H9 (cell line): ENCODE data around the gene DNAJB6. TPM values are rescaled to one million over a fixed set of nuclear protein-coding genes. Genes with fewer than 3 reads are reported as not detected.
"Not testable (repeated sequence)": the region's sequence is repeated elsewhere in the genome, so short reads cannot be mapped to it uniquely, and the experiment has no call there.

Experiments used
- DNase-seq: peaks from one replicate; pipeline ENCODE4 v3.0.0-alpha.2; 2017
- H2AFZ ChIP-seq: one replicate; pipeline ENCODE4 v1.6.1; 2013; ENCODE audit warnings: mild to moderate bottlenecking, low read length, control low read depth, moderate library complexity
- H2AK5ac ChIP-seq: 2 replicates; pipeline ENCODE4 v1.6.1; 2013; ENCODE audit warnings: low read length, control low read depth, mixed read lengths; ENCODE audit not compliant: insufficient read length
- H2BK120ac ChIP-seq: one replicate; pipeline ENCODE4 v1.6.1; 2013; ENCODE audit warnings: low read depth, mild to moderate bottlenecking, low read length, control low read depth, inconsistent platforms; ENCODE audit not compliant: poor library complexity, severe bottlenecking
- H2BK12ac ChIP-seq: 2 replicates; pipeline ENCODE4 v1.6.1; 2013; ENCODE audit warnings: low read length, control low read depth, mixed read lengths, low read depth; ENCODE audit not compliant: insufficient read length
- H2BK15ac ChIP-seq: 2 replicates; pipeline ENCODE4 v1.6.1; 2013; ENCODE audit warnings: low read depth, low read length, control low read depth
- H2BK20ac ChIP-seq: one replicate; pipeline ENCODE4 v1.6.1; 2013; ENCODE audit warnings: low read depth, mild to moderate bottlenecking, low read length, control low read depth, inconsistent platforms; ENCODE audit not compliant: poor library complexity, severe bottlenecking
- H2BK5ac ChIP-seq: 2 replicates; pipeline ENCODE4 v1.6.1; 2013; ENCODE audit warnings: low read length, control low read depth, mixed read lengths; ENCODE audit not compliant: insufficient read length
- H3K14ac ChIP-seq: 2 replicates; pipeline ENCODE4 v1.6.1; 2013; ENCODE audit warnings: low read length, control low read depth; ENCODE audit not compliant: insufficient read depth
- H3K18ac ChIP-seq: 2 replicates; pipeline ENCODE4 v1.6.1; 2013; ENCODE audit warnings: low read depth, mild to moderate bottlenecking, mixed read lengths, low read length, control low read depth; ENCODE audit not compliant: insufficient read length
- H3K23ac ChIP-seq: 2 replicates; pipeline ENCODE4 v1.6.1; 2013; ENCODE audit warnings: low read length, control low read depth, mixed read lengths, low read depth; ENCODE audit not compliant: insufficient read length
- H3K23me2 ChIP-seq: 2 replicates; pipeline ENCODE4 v1.6.1; 2013; ENCODE audit warnings: low read depth, mild to moderate bottlenecking, mixed read lengths, low read length, control low read depth; ENCODE audit not compliant: insufficient read length, poor library complexity, severe bottlenecking
- H3K27ac ChIP-seq: 2 replicates; pipeline ENCODE4 v1.5.1; 2013; ENCODE audit warnings: low read length, control low read depth, mixed read lengths, low read depth; ENCODE audit not compliant: insufficient read length
- H3K27me3 ChIP-seq: 2 replicates; pipeline ENCODE4 v1.6.1; 2013; ENCODE audit warnings: low read length, control low read depth, inconsistent platforms; ENCODE audit not compliant: insufficient read depth
- H3K4ac ChIP-seq: 2 replicates; pipeline ENCODE4 v1.6.1; 2013; ENCODE audit warnings: low read depth, mild to moderate bottlenecking, control low read depth, inconsistent platforms, low read length, moderate library complexity
- H3K4me1 ChIP-seq: 2 replicates; pipeline ENCODE4 v1.6.1; 2013; ENCODE audit warnings: low read length, control low read depth, inconsistent platforms; ENCODE audit not compliant: insufficient read depth
- H3K4me2 ChIP-seq: 2 replicates; pipeline ENCODE4 v1.6.1; 2013; ENCODE audit warnings: low read length, control low read depth, mixed read lengths; ENCODE audit not compliant: insufficient read length, insufficient read depth
- H3K56ac ChIP-seq: 2 replicates; pipeline ENCODE4 v1.6.1; 2013; ENCODE audit warnings: low read depth, mild to moderate bottlenecking, mixed read lengths, low read length, control low read depth; ENCODE audit not compliant: insufficient read length
- H3K79me1 ChIP-seq: 2 replicates; pipeline ENCODE4 v1.6.1; 2013; ENCODE audit warnings: low read depth, mild to moderate bottlenecking, moderate library complexity, low read length, control low read depth, inconsistent platforms; ENCODE audit not compliant: insufficient read depth, poor library complexity, severe bottlenecking
- H3K79me2 ChIP-seq: 2 replicates; pipeline ENCODE4 v1.6.1; 2013; ENCODE audit warnings: low read length, control low read depth, inconsistent platforms; ENCODE audit not compliant: insufficient read depth
- H3K9ac ChIP-seq: 2 replicates; pipeline ENCODE4 v1.6.1; 2013; ENCODE audit warnings: low read length, control low read depth, mixed read lengths; ENCODE audit not compliant: insufficient read length; ENCODE audit errors: extremely low read depth
- H3K9me3 ChIP-seq: one replicate; pipeline ENCODE4 v1.6.1; 2013; ENCODE audit warnings: low read depth, low read length, inconsistent platforms; ENCODE audit not compliant: control insufficient read depth
- H3T11ph ChIP-seq: one replicate; pipeline ENCODE4 v1.6.1; 2013; ENCODE audit warnings: mild to moderate bottlenecking, low read length, control low read depth, inconsistent platforms
- H4K20me1 ChIP-seq: one replicate; pipeline ENCODE4 v1.6.1; 2013; ENCODE audit not compliant: control insufficient read depth, insufficient read length, insufficient read depth
- H4K5ac ChIP-seq: 2 replicates; pipeline ENCODE4 v1.6.1; 2013; ENCODE audit warnings: low read depth, mild to moderate bottlenecking, mixed read lengths, low read length, control low read depth; ENCODE audit not compliant: insufficient read length
- H4K8ac ChIP-seq: replicated peaks from 2 replicates; pipeline ENCODE4 v1.6.1; 2013; ENCODE audit warnings: low read length, control low read depth, mixed read lengths, low read depth; ENCODE audit not compliant: insufficient read length
- H4K91ac ChIP-seq: 2 replicates; pipeline ENCODE4 v1.6.1; 2013; ENCODE audit warnings: low read depth, mild to moderate bottlenecking, moderate library complexity, mixed read lengths, low read length, control low read depth; ENCODE audit not compliant: insufficient read length
- H3K27ac Mint-ChIP-seq, 3 experiments: 2 replicates in 2 of 3; 3 replicates in 1 of 3; pipeline ENCODE4 v1.8.0; 2020 to 2021; ENCODE audit warnings: mixed read lengths in 3 of 3, mild to moderate bottlenecking in 1 of 3, moderate library complexity in 1 of 3
- H3K27me3 Mint-ChIP-seq: 2 replicates; pipeline ENCODE4 v1.8.0; 2021; ENCODE audit warnings: low read depth, mild to moderate bottlenecking, moderate library complexity, mixed read lengths
- H3K36me3 Mint-ChIP-seq, 3 experiments: 2 replicates in 2 of 3; 3 replicates in 1 of 3; pipeline ENCODE4 v1.8.0; 2020 to 2021; ENCODE audit warnings: low read depth in 3 of 3, mixed read lengths in 3 of 3; ENCODE audit not compliant: insufficient read depth in 1 of 3
- H3K4me1 Mint-ChIP-seq, 2 experiments: 2 replicates each; pipeline ENCODE4 v1.8.0; 2020; ENCODE audit warnings: mixed read lengths in 2 of 2
- H3K4me3 Mint-ChIP-seq, 2 experiments: 2 replicates in 1 of 2; 3 replicates in 1 of 2; pipeline ENCODE4 v1.8.0; 2020 to 2021; ENCODE audit warnings: mild to moderate bottlenecking in 2 of 2, mixed read lengths in 2 of 2, moderate library complexity in 1 of 2
- H3K9me3 Mint-ChIP-seq, 2 experiments: 2 replicates in 1 of 2; 3 replicates in 1 of 2; pipeline ENCODE4 v1.8.0; 2020; ENCODE audit warnings: mild to moderate bottlenecking in 2 of 2, mixed read lengths in 2 of 2, moderate library complexity in 1 of 2
- CTCF ChIP-seq: fragments of 200-600 bp; sonication (generic); conservative IDR thresholded peaks from 3 replicates; pipeline ENCODE4 v1.8.0; 2021; ENCODE audit warnings: antibody characterized with exemption, mild to moderate bottlenecking
- WGBS: extraction: QIAGEN DNeasy Blood & Tissue Kit; methylation state at CpG from one replicate; pipeline ENCODE4 v1.1.7; 2013; ENCODE audit warnings: missing lambda C conversion rate, low lambda C conversion rate, mixed read lengths; ENCODE audit not compliant: insufficient read length; ENCODE audit errors: extremely low coverage; 5-methylcytosine and 5-hydroxymethylcytosine counted together
- total RNA-seq: library from RNA; stranded (reverse); gene quantifications from 2 replicates; pipeline ENCODE4 v1.2.1, GENCODE V29; 2021

DNAJB6 gene
- total RNA-seq, 1 experiment from 2014 or later, result 215 TPM

GRCh38 chr7:157446322-157446721 is 109.5 kb downstream of the DNAJB6 start:
- Histone ChIP-seq H3K9ac (no peak overlapping the region), H3K27ac (no peak overlapping the region), H2BK12ac (no peak overlapping the region), H2BK15ac (no peak overlapping the region), H2BK5ac (no peak overlapping the region), H3K79me1 (no peaks in the 10 kb centered on the region), H3T11ph (no peak overlapping the region), H2AFZ (no peak overlapping the region), H2AK5ac (no peak overlapping the region), H3K4me1 (no peaks in the 10 kb centered on the region), H3K9me3 (no peaks in the 10 kb centered on the region), H3K27me3 (no peaks in the 10 kb centered on the region), H4K5ac (no peak overlapping the region), H3K56ac (no peak overlapping the region), H3K14ac (no peak overlapping the region), H3K79me2 (no peaks in the 10 kb centered on the region), H4K20me1 (no peaks in the 10 kb centered on the region), H2BK20ac (no peak overlapping the region), H4K91ac (no peak overlapping the region), H2BK120ac (no peak overlapping the region), H4K8ac (no peak overlapping the region), H3K23me2 (no peaks in the 10 kb centered on the region), H3K4ac (no peak overlapping the region), H3K18ac (no peak overlapping the region), H3K23ac (no peak overlapping the region), H3K4me2 (no peak overlapping the region)
- no peak for DNase-seq
- peaks cover 32% of the 10 kb centered on the region for H3K27me3 Mint-ChIP-seq
- no peak overlapping the region for H3K4me3 Mint-ChIP-seq
- H3K27ac Mint-ChIP-seq, result no peak overlapping the region
- H3K4me1 Mint-ChIP-seq, result no peaks in the 10 kb centered on the region
- peaks cover 3 to 22% of the 10 kb centered on the region in 2 experiments for H3K9me3 Mint-ChIP-seq
- WGBS, result no CpG with 5 or more reads among the region's 6 CpGs
- no peak for TF ChIP-seq CTCF
- H3K36me3 Mint-ChIP-seq, result no peaks in the 10 kb centered on the region

- peaks cover 30 to 37% of the 10 kb centered on the region in 2 experiments for H3K9me3 Mint-ChIP-seq
- not testable (repeated sequence) for H3K4me1 ChIP-seq, H3K79me2 ChIP-seq, H2BK20ac ChIP-seq, H2BK120ac ChIP-seq, H2BK15ac ChIP-seq, H4K8ac ChIP-seq, H3K56ac ChIP-seq, H2BK5ac ChIP-seq, H3K23me2 ChIP-seq, H3T11ph ChIP-seq, H4K20me1 ChIP-seq, H3K4ac ChIP-seq, H4K5ac ChIP-seq, H3K18ac ChIP-seq, H3K27me3 ChIP-seq, H2AFZ ChIP-seq, H3K79me1 ChIP-seq, H3K27ac Mint-ChIP-seq, DNase-seq, H3K27ac ChIP-seq, H3K23ac ChIP-seq, H2AK5ac ChIP-seq, H2BK12ac ChIP-seq, H4K91ac ChIP-seq, H3K9me3 ChIP-seq, H3K4me2 ChIP-seq, H3K14ac ChIP-seq, H3K9ac ChIP-seq, H3K4me3 Mint-ChIP-seq
- H3K4me1 Mint-ChIP-seq, result peaks cover 7 to 11% of the 10 kb centered on the region in 2 experiments
- peaks cover 5 to 12% (median 9%) of the 10 kb centered on the region in 3 experiments for H3K36me3 Mint-ChIP-seq
- H3K27me3 Mint-ChIP-seq, result peaks cover 70% of the 10 kb centered on the region
- WGBS, result no CpG with 5 or more reads among the region's 12 CpGs
Observed at GRCh38 chr7:157454003-157454402, 117.2 kb downstream of the DNAJB6 start.
